Measurements from ENCODE around the gene RRP1B. TPM values are rescaled to one million over a fixed set of nuclear protein-coding genes. Genes with fewer than 3 reads are reported as not detected.

The RRP1B gene
- total RNA-seq, 1 experiment from 2014 or later, result 30.6 TPM

DNA sequence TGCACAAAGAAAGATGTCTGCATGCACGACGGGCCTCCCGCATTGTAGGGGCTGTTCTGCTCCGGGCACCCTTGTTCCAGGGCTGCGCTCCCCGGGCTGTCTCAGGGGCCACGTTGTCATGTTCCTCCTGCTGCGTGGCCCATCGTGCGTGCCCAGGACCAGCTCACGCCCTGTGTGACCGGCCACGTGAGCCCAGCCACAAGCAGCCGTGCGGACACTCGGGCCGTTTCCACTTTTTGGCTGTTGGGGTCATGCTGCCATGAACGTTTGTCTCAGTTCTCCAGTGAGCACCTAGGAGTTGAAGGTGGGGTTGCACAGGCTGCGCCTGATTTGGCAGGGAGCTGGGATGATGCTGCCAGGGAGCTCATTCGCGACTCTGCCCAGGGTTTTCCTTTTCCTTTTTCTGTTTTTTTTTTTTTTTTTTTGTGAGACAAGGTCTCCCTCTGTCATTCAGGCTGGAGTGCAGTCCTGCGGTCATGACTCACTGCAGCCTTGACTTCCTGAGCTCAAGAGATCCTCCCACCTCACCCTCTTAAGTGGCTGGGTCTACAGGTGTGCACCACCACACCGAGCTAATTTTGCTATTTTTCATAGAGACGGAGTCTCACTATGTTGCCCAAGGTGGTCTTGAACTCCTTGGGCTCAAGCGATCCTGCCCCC lies 77.0 kb downstream of the RRP1B start:
- H2AFZ ChIP-seq (ENCODE audit: low read length), result no peak overlapping the region
- no peak overlapping the region for H3K4me3 ChIP-seq (ENCODE audit: low read length)
- H3K9me3 ChIP-seq (ENCODE audit: low read length), result no peaks in the 10 kb centered on the region
- no peaks in the 10 kb centered on the region for H3K36me3 ChIP-seq (ENCODE audit: insufficient read depth, low read length)
- no peaks in the 10 kb centered on the region for H4K20me1 ChIP-seq (ENCODE audit: insufficient read depth, low read depth, low read length)
- H3K79me2 ChIP-seq (ENCODE audit: low read length), result peaks cover 29% of the 10 kb centered on the region
- no peaks in the 10 kb centered on the region for H3K4me1 ChIP-seq (ENCODE audit: low read length)
- H3K4me2 ChIP-seq (ENCODE audit: low read depth, low read length, poor library complexity, severe bottlenecking), result no peak overlapping the region
- no peak overlapping the region for H3K9ac ChIP-seq (ENCODE audit: low read length)
- H3K9me2 ChIP-seq (replicated peaks; ENCODE audit: insufficient read depth, low read length), result no peaks in the 10 kb centered on the region
- no peak for DNase-seq
- no peak overlapping the region for H3K27ac ChIP-seq (ENCODE audit: low read length)
- H3K27me3 ChIP-seq (ENCODE audit: low read length), result no peaks in the 10 kb centered on the region

DNA sequence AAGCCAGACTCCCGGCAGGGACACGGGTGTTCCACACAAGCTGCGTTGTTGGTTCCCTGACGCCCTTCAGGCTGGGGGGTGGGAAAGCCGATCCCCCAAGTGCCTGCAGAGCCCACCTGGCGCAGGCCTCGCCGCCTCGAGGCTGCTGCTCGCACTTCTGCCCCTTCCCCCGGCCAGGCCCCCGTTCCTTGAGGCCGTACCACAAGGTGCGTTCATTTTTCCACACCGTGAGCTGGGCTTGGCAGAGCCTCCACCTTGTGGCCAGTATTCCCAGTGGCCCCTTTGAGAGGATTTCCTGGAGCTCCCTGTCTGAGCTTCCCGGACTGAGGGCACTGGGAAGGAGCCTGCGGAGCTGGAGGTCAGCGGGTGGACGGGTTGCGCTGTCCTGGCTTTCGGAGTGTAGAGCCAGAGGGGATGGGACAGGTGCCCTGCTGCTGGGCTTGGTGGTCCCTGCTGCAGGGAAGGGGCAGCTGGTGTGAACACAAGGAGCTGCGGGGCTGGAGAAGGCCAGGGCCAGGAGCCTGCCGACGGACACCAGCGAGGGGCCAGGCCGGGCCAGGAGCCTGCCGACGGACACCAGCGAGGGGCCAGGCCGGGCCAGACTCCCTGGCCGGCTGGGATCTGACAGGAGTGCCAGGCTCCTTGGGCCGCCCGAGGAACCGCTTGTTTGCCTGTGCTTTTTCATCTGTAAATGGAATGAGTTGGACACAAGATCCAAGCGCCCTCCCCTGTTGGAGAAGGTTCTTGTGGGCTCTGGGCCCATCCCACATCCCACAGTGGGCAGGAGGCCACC lies 78.0 kb downstream of the RRP1B start:
- H3K4me2 ChIP-seq (ENCODE audit: low read depth, low read length, poor library complexity, severe bottlenecking), result no peak overlapping the region

GRCh38 chr21:43739621-43740435 lies 80.5 kb downstream of the RRP1B start:
- H3K79me2 ChIP-seq (ENCODE audit: low read length), result peaks cover 4% of the 10 kb centered on the region; the same call in 1 of the 2 replicates
- no peak overlapping the region for H2AFZ ChIP-seq (ENCODE audit: low read length)
- H3K4me1 ChIP-seq (ENCODE audit: low read length), result no peaks in the 10 kb centered on the region
- H3K4me3 ChIP-seq (ENCODE audit: low read length), result no peak overlapping the region
- no peaks in the 10 kb centered on the region for H3K9me2 ChIP-seq (replicated peaks; ENCODE audit: insufficient read depth, low read length)
- H3K36me3 ChIP-seq (ENCODE audit: insufficient read depth, low read length), result no peaks in the 10 kb centered on the region
- no peak overlapping the region for H3K4me2 ChIP-seq (ENCODE audit: low read depth, low read length, poor library complexity, severe bottlenecking)
- H3K9me3 ChIP-seq (ENCODE audit: low read length), result no peaks in the 10 kb centered on the region
- no peak overlapping the region for H3K9ac ChIP-seq (ENCODE audit: low read length)
- no peak for DNase-seq
- H3K27ac ChIP-seq (ENCODE audit: low read length), result no peak overlapping the region
- no peaks in the 10 kb centered on the region for H3K27me3 ChIP-seq (ENCODE audit: low read length)
- no peaks in the 10 kb centered on the region for H4K20me1 ChIP-seq (ENCODE audit: insufficient read depth, low read depth, low read length)

More for the DNA sequence above, 78.0 kb downstream of the RRP1B start:
- no peaks in the 10 kb centered on the region for H3K36me3 ChIP-seq (ENCODE audit: insufficient read depth, low read length)
- H3K27me3 ChIP-seq (ENCODE audit: low read length), result no peaks in the 10 kb centered on the region
- peaks cover 19% of the 10 kb centered on the region for H3K79me2 ChIP-seq (ENCODE audit: low read length)
- no peak overlapping the region for H3K4me3 ChIP-seq (ENCODE audit: low read length)
- no peaks in the 10 kb centered on the region for H3K9me2 ChIP-seq (replicated peaks; ENCODE audit: insufficient read depth, low read length)
- H3K9me3 ChIP-seq (ENCODE audit: low read length), result no peaks in the 10 kb centered on the region
- H4K20me1 ChIP-seq (ENCODE audit: insufficient read depth, low read depth, low read length), result no peaks in the 10 kb centered on the region
- no peak for DNase-seq
- no peak overlapping the region for H2AFZ ChIP-seq (ENCODE audit: low read length)
- H3K27ac ChIP-seq (ENCODE audit: low read length), result no peak overlapping the region
- no peak overlapping the region for H3K9ac ChIP-seq (ENCODE audit: low read length)
- no peaks in the 10 kb centered on the region for H3K4me1 ChIP-seq (ENCODE audit: low read length)

DNA sequence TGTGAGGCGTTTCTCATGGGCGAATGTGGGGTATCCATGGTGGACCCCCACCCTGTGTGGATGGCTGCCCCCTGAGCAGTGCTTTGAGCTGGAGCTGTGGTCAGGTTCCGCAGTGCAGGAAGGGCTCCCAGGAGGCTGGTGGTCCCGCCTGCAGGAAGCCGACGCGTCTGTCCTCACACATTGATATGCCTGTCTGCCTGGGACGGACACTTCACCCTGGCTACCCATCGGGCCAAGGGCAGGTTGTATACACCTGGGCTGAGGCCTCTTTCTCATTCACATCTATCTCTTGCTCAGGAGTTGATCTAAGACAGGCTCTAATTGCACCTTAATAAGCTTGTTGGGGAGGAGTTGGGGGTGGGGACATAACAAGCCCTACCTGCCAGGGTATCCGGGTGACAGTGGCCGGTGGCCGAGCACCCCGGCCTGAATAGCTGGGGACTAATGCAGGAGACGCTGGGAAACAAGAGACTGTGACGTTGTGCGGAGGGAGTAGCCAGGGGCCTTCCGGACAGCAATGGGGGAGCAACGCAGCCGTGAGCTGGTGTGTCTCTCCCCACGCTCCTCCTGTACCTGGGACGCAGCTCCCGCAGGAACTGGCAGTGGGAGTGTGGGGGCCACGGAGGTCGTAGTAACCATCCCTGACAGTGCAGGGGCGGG lies 81.3 kb downstream of the RRP1B start:
- Histone ChIP-seq H3K4me3 (ENCODE audit: low read length) (no peak overlapping the region), H3K79me2 (ENCODE audit: low read length) (0 out of 2 replicates have a peak, but pooled peaks cover 4% of the 10 kb centered on the region), H2AFZ (ENCODE audit: low read length) (no peak overlapping the region), H3K4me2 (ENCODE audit: low read depth, low read length, poor library complexity, severe bottlenecking) (no peak overlapping the region), H3K9me3 (ENCODE audit: low read length) (no peaks in the 10 kb centered on the region), H3K9ac (ENCODE audit: low read length) (no peak overlapping the region), H3K27me3 (ENCODE audit: low read length) (no peaks in the 10 kb centered on the region), H3K9me2 (replicated peaks; ENCODE audit: insufficient read depth, low read length) (no peaks in the 10 kb centered on the region), H3K36me3 (ENCODE audit: insufficient read depth, low read length) (no peaks in the 10 kb centered on the region), H3K4me1 (ENCODE audit: low read length) (no peaks in the 10 kb centered on the region), H3K27ac (ENCODE audit: low read length) (no peak overlapping the region), H4K20me1 (ENCODE audit: insufficient read depth, low read depth, low read length) (no peaks in the 10 kb centered on the region)
- DNase-seq, result no peak

DNA sequence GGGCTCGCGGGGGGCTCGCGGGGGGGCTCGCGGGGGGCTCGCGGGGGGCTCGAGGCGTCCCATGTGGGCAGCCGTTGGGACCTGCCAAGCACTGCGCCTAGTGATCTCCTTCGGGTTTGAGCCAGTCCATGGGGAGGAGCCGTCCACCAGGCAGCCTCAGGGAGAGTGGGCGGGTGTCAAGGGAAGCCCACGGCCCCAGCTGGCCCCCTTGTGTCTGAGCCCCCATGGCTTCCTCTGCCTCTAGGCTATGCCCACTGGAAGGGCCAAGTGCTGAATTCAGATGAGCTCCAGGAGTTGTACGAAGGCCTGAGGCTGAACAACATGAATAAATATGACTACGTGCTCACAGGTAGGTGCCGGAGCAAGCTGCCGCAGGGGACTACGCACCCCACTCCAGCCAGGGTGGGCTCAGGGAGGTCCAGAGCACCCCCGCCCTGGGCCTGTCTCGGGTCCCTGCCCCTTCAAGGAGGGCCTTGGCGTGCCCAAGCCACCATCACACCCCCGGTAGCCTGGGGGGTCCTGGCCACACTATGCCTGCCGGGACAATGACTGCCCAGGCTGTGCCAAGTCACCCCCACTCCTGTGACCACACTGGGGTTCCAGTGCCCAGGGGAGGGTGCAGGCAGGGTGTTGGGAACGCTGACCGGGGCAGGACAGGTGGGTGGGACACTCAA lies 82.2 kb downstream of the RRP1B start:
- Histone ChIP-seq H4K20me1 (ENCODE audit: insufficient read depth, low read depth, low read length) (no peaks in the 10 kb centered on the region), H2AFZ (ENCODE audit: low read length) (no peak overlapping the region), H3K9me2 (replicated peaks; ENCODE audit: insufficient read depth, low read length) (no peaks in the 10 kb centered on the region), H3K27me3 (ENCODE audit: low read length) (no peaks in the 10 kb centered on the region), H3K27ac (ENCODE audit: low read length) (no peak overlapping the region), H3K9me3 (ENCODE audit: low read length) (no peaks in the 10 kb centered on the region), H3K4me3 (ENCODE audit: low read length) (no peak overlapping the region), H3K4me1 (ENCODE audit: low read length) (no peaks in the 10 kb centered on the region), H3K9ac (ENCODE audit: low read length) (no peak overlapping the region), H3K79me2 (ENCODE audit: low read length) (no peaks in the 10 kb centered on the region), H3K4me2 (ENCODE audit: low read depth, low read length, poor library complexity, severe bottlenecking) (no peak overlapping the region), H3K36me3 (ENCODE audit: insufficient read depth, low read length) (no peaks in the 10 kb centered on the region)
- DNase-seq, result no peak

GRCh38 chr21:43743947-43744346 lies 84.6 kb downstream of the RRP1B start:
- Histone ChIP-seq H2AFZ (ENCODE audit: low read length) (no peak overlapping the region), H3K9ac (ENCODE audit: low read length) (no peak overlapping the region), H3K79me2 (ENCODE audit: low read length) (no peaks in the 10 kb centered on the region), H3K9me3 (ENCODE audit: low read length) (no peaks in the 10 kb centered on the region), H3K36me3 (ENCODE audit: insufficient read depth, low read length) (no peaks in the 10 kb centered on the region; the same call in 1 of the 2 replicates), H4K20me1 (ENCODE audit: insufficient read depth, low read depth, low read length) (no peaks in the 10 kb centered on the region), H3K27me3 (ENCODE audit: low read length) (no peaks in the 10 kb centered on the region), H3K9me2 (replicated peaks; ENCODE audit: insufficient read depth, low read length) (no peaks in the 10 kb centered on the region), H3K4me2 (ENCODE audit: low read depth, low read length, poor library complexity, severe bottlenecking) (no peak overlapping the region), H3K4me1 (ENCODE audit: low read length) (0 out of 2 replicates have a peak, but pooled peaks cover 3% of the 10 kb centered on the region), H3K4me3 (ENCODE audit: low read length) (no peak overlapping the region), H3K27ac (ENCODE audit: low read length) (no peak overlapping the region)
- DNase-seq, result no peak

DNA sequence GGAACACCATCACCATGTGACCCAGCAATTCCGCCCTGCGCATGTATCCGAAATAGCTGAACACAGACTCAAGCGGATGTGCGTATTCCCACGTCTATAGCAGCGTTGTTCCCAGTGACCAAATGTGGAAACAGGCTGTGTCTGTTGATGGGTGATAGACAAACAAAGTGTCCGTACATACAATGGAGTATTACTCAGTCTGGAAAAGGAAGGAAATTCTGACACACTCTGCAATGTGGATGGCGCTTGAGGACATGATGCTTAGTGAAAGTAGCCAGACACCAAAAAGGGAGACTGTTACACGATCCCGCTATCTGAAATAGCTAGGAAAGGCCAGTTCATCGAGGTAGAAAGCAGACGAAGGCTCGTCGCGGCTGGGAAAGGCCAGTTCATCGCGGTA lies 85.4 kb downstream of the RRP1B start:
- Histone ChIP-seq H3K79me2 (ENCODE audit: low read length) (no peaks in the 10 kb centered on the region), H3K9me3 (ENCODE audit: low read length) (no peaks in the 10 kb centered on the region), H3K4me1 (ENCODE audit: low read length) (peaks cover 6% of the 10 kb centered on the region; the same call in 1 of the 2 replicates), H4K20me1 (ENCODE audit: insufficient read depth, low read depth, low read length) (no peaks in the 10 kb centered on the region), H3K4me2 (ENCODE audit: low read depth, low read length, poor library complexity, severe bottlenecking) (no peak overlapping the region), H3K27me3 (ENCODE audit: low read length) (no peaks in the 10 kb centered on the region), H3K4me3 (ENCODE audit: low read length) (no peak overlapping the region), H3K9me2 (replicated peaks; ENCODE audit: insufficient read depth, low read length) (no peaks in the 10 kb centered on the region), H3K36me3 (ENCODE audit: insufficient read depth, low read length) (no peaks in the 10 kb centered on the region; the same call in 1 of the 2 replicates), H2AFZ (ENCODE audit: low read length) (no peak overlapping the region), H3K9ac (ENCODE audit: low read length) (no peak overlapping the region), H3K27ac (ENCODE audit: low read length) (no peak overlapping the region)
- no peak for DNase-seq
